Endometrial microvascular endothelial cells (primary cell): Measurements from ENCODE around the gene C6orf141. TPM values are rescaled to one million over a fixed set of nuclear protein-coding genes. Genes with fewer than 3 reads are reported as not detected.

Experiments used
- in situ Hi-C: cut with HindIII; loops from 2 replicates; pipeline ENCODE4 v1.10.0; 2017; ENCODE audit warnings: low sequenced_read_pairs, low pct_unique_long_range_greater_than_20kb; ENCODE audit errors: inconsistent ontology term
- total RNA-seq: library from RNA; depleted of rRNA; stranded (reverse); fragments of >200 nt; gene quantifications from one replicate; pipeline ENCODE4 v1.2.3, GENCODE V29; 2015; ENCODE audit errors: inconsistent ontology term

The C6orf141 gene
- total RNA-seq, 1 donor from 2014 or later = 3.6 TPM

DNA sequence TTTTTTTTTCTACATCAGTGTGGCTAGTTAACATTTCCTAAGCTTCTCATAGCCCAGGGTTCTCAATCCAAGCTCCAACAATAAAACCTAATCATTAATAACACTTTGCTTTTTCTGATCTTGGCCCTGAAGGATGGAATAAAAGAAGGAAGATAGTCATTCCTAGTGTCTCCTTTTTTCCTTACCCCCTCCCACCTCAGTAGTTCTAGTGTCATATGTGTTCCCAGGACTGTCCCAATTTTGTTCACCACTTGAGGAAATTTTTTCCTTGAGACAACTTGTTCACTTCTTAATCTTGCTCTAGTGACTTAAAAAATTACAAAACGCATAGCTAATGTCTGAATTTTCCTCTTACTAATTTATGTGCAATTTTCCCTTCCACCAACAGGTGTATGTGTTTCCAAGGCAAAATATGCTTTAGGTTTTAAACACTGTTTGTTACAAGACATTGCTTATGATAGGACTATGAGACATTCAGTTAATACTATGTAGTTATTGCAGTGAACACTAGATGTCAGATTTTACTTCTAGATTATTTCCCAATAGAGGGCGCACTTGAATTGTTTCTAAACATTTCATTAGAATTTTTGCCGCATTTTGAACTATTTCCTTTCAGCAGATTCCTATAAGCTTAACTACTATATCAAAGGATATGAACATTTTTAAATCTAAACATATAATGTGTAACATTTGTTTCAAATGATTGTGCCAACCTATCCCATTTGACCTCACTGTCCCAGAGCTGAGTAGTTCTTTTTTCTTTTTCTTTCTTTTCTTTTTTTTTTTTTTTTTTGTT, 18.5 kb upstream of the C6orf141 start:
- in situ Hi-C loops = no loop called here

DNA sequence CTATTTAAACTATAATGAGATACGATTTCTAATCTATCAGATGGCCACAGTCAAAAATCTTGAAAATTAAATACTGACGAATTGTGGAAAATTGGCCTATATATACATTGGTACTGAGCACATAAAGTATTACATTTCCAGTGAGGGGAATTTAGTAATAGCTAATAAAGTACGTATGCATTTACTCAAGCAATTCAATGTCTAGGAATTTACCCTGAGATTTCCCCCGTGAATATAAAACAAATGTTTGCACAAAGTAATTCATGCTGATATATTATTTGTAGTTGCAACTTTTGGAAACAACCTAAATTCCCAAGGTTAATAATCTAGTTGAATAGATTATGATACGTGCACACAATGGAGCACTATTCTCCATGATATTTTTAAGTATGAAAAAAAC, 14.7 kb upstream of the C6orf141 start:
- in situ Hi-C loops = no loop called here

DNA sequence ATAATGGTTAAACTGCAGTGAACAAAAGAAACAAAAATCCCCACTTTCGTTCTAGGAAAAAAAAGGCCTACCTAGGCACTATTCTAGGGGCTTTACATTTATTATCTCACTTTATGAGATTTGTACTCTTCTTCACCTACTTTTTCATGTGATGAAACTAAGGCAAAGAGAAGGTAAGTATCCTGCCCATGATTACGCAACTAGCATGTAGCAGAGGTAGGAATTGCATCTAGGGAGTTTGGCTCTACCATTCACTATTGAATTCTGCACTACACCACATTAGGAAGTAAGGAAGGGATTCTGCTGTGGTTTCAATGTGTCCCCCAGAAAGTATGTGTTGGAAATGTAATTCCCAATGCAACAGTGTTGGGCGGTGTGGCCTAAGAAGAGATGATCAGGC, 11.4 kb upstream of the C6orf141 start:
- in situ Hi-C loops = no loop called here

DNA sequence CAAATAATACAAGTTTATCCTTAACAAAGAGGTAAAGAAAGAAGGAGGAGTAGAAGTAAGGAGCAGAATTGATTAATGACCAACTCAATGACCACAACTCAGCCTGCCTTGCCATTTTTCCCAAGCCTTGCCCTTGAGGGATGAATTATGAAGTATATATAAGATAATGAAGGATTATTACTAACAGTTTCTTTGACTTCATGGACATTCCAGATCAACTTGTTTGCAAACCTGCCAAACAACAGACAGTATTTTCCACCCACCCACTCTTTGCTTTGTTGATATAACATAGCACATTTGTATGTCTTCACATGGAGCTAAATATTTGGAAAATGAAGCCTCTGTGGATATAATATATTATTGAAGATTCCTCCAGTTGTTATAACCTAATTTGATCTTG, 9.9 kb upstream of the C6orf141 start:
- in situ Hi-C loops = no loop called here

DNA sequence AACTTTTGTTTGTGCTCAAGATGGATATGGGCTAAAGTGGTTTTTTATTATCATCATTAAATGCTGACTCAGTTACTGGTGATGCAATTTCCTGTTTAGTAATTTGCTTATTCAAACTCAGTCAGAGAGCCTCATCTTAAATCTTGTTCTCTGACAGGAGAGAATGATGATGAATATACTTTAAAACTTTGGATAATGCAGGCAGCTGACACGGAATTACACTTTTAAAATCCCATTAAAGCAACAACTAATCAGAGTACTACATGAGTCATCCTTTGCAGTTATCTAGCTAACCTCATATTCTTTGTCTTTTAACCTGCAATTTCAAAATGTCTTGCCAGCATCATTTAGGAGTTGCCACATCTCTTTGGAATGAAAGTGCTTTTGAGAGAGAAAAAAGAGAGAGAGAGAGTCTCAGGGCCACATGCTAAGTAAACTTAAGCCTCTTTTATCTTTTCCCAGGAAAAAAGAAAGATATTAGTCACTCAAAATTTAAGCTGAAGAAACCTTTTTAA, 9.2 kb upstream of the C6orf141 start:
- in situ Hi-C loops = no loop called here

DNA sequence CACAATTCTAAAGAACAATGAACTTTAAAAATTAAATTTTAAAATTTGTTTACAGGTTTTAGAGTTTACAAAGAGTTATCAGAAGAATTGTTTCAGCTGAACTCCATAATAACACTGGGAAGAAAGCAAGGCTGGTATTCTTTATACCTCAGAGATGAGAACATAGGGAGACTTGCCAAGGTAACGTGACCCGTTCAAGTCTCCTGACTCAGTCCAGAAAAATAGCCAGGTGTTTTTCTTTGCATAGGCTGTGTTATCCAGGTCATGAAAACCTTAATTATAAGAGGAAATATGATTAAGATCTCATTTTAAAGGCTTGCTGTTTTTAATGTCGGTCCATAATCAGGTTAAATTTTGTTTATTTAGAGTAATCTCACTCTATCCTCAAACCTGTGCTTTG, 8.5 kb upstream of the C6orf141 start:
- in situ Hi-C loops = no loop called here

DNA sequence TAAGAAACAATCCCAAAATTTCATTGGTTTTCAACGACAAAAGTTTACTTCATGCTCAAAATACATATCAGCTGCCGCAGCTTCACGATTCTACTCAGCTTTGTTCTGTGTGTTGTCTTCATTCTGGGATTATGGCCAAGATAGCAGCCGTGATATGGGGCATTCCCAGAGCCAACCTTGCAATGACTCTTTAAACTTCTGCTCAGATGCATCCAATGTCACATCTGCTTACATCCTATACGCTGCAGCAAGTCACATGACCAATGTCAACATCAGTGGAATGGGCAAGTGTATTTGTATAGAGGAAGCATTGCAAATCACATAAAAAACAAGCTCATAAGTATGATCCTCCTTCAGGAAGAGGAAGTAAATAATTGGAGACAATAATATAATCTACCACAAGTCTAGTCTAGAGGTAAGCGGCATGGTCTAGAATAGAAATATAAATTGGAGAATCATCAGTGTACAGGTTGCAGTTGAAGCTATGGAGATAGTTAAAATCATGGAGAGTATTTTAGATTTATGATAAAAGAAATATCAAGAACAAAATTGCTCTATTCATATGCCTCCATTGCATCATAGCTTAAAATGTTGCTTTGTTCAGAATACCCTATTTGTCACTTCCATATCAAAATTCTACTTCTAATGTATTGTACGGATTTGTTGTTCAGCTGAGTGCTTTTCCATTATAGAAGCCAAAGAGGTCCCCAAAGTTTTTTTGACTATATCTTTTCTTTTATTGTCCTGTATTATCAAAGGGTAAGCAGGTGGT, 7.2 kb upstream of the C6orf141 start:
- in situ Hi-C loops = no loop called here

DNA sequence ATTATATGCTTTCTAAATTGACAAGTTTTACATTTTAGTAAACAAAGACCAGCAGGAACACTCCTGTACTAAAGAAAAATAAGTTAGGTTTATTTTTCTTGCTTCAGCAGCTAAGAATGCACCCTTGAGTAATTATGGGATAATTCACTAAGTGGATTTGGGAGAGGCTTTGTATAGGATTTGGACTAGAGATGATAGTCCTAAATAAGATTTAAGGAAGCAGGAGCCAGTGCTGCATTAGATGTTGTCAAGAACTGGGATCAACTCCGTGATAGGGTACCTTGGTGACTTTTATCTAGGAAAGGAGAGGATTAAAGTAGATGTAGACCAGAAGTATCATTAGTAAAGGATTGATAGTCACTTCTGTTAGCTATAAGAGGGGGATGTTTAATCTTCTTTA, 4.1 kb upstream of the C6orf141 start:
- in situ Hi-C loops = no loop called here

DNA sequence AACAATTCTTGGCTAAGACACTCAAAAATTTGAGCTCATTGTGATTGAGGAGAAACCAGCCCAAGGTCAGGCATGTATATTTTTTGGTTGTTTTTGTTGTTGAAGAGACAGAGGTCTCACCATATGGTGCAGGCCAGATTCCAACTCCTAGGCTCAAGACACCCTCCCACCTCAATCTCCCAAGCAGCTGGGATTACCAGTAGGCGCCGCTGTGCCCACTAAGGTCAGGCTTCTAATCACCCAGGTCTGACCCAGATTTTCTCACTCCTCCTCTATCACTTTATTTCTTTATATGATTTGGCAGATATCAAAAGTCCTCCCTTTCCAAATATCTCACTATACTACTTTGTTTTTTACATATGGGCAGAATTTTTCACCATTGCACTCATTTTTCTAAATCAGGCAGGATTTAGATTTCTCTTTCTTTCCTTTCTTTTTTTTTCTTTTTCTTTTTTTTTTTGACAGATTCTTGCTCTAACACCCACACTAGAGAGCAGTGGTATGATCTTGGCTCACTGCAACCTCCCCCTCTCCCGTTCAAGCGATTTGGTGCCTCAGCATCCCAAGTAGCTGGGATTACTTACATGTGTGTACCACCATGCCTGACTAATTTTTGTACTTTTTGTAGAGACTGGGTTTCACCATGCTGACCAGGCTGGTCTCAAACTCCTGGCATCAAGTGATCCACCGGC, 1.7 kb upstream of the C6orf141 start:
- in situ Hi-C loops = no loop called here

DNA sequence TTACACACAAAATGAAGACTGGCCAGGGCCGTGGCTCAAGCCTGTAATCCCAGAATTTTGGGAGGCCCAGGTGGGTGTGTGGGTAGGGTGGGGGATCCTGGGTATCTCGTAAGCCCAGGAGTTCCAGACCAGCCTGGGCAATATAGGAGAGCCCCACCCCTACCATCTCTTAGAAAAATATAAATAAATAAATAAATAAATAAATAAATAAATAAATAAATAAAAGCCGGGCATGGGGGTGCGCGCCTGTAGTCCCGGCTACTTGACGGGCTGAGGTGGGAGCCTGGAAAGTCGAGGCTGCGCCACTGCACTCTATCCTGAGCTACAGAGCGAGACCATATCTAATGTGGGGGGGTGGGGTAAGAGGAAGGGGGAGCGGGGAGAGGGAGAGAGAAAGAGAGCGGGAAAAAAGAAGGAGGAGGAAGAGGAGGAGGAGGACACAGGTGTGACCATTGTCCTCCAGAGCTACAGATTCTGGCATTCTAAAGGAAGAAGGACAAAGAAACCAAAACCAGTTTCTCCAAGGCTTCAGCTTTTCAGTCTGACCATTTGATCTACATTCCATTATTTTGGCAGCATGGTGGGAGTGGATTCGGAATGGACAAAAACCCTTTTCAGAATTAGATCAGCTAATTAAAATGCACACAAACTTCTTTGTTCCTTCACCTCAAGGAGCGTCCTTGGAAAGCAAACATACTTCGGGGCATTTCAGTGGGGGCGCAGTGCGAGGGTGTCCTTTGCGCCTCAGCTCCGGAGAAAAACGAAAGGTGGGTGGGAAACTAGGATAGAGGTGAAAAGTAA, 577 bp upstream of the C6orf141 start:
- in situ Hi-C loops = loop anchor here (25.0 kb wide), 1 partner anchor 88 kb away; the partner anchor contains the start of genes CENPQ and MMUT

DNA sequence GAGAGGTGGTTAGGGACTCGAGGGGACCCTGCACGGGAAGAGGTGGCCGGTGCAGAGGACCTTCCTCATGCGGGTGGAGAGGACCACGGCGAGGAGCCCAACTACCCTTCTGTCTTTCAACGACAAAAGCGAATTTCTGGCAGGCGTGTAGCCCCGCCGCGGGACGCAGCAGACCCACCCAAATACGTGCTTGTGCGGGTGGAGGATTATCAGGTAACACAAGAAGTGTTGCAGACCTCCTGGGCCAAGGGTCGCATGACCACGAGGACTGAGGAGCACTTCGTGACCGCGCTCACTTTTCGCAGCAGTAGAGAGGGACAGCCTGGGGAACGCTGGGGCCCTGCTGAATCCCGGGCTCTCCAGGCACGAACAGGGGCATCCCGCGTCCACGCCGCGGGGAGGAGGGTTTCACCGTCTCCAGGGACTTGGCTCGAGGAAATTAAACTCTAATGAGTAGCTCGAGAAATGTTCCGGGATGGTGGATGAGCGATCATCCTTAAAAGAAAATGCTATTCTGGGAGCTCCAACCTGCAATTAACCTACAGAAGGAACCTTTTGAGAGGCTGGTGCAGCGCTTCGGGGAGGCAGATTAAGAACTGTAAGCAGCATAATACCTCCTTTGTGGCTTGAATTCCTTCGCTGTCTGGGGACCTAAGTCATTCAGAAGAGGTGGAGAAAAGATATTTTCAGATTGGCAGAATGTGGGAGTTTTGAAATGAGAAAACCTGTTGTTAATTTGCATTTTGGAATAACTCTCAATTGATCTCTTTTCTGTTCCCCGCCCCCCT, 804 bp downstream of the C6orf141 start:
- in situ Hi-C loops = loop anchor here (25.0 kb wide), 1 partner anchor 89 kb away; the partner anchor contains the start of genes CENPQ and MMUT

DNA sequence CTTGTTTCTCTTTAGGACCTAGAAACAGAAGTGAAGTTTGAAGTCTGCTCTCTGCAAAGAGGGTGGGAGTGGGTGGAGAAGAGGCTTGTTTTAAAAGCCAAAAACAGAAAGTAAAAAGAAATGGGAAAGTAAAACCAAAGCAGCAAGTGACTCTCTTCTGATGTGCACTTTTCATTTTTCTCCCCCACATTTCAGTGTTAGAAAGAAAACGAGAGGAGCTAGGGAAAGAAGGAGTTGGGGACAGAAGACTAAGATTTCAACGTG, 1.3 kb downstream of the C6orf141 start:
- in situ Hi-C loops = loop anchor here (25.0 kb wide), 1 partner anchor 89 kb away; the partner anchor contains the start of genes CENPQ and MMUT

DNA sequence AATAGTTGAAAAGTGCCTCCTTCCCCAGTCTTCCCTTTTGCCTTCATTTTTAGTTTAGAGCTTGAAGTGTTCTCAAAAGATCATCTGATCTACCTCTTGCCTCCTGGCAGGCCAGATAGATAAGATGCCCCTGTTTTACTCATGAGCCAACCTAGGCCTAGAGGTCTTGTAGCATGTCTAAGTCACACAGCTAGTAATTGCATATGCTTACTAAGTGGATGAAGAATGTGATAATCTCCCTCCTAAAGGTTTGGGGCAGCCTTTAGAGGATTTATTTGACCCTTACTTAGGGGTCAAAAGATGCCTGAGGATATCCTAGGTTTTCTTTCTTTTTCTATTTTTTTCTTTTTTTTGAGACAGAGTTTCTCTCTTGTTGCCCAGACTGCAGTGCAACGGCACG, 2.1 kb downstream of the C6orf141 start:
- in situ Hi-C loops = loop anchor here (25.0 kb wide), 1 partner anchor 90 kb away; the partner anchor contains the start of genes CENPQ and MMUT

DNA sequence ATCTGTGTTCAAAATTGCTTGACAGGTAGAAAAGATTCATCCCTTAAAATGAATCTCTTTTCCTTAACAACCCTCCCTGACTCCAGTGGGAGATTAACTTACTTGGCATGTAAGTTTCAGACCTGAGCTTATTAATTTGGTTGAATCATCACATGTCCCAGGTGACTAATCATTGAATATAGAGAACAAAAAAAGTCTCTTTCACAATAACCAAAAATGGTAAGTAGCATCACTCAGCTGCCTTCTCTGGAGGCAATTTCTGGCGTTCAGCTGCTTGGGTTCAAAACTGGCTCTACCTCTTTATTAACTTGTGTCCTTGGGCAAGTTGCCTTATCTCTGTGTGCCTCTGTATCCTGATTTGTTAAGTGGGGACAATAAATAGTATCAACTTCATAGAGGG, 2.9 kb downstream of the C6orf141 start:
- in situ Hi-C loops = loop anchor here (25.0 kb wide), 1 partner anchor 91 kb away; the partner anchor contains the start of genes CENPQ and MMUT

DNA sequence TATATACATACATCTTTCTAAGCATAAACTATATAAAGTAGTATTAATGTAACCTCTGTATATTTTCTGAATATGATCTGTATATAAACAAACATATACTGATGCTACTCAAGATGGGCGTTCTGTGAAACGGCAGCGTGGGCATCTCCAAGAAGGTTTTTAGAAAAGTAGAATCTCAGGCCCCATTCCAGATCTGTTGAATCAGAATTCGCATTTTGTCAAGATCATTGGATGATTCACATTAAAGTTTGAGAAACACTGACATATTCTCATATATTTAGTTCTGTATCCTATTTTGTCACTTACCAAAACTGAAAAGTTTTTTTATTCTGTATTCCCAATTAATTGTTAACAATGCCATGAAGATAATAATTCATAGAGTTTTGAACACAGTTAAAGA, 5.5 kb downstream of the C6orf141 start:
- in situ Hi-C loops = loop anchor here (25.0 kb wide), 1 partner anchor 94 kb away; the partner anchor contains the start of genes CENPQ and MMUT

DNA sequence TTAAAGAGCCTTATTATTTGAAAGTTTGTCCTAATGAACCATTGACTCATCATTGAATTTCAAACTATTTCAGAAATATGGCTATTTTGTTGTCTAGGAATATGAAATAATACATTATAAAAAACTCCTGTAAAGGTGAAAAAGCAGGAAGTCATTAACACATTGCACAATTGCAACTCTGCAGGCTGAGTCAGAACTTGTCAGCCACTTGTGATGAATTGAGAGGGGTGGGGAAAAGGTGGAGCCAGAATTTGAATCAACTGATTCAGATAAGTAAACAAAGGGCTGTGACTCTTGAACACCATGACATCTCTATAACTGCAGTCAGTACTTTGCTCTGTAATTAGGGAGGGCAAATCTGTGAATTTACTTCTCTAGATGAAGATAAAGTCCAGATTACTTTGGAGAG, 6.0 kb downstream of the C6orf141 start:
- in situ Hi-C loops = loop anchor here (25.0 kb wide), 1 partner anchor 94 kb away; the partner anchor contains the start of genes CENPQ and MMUT

DNA sequence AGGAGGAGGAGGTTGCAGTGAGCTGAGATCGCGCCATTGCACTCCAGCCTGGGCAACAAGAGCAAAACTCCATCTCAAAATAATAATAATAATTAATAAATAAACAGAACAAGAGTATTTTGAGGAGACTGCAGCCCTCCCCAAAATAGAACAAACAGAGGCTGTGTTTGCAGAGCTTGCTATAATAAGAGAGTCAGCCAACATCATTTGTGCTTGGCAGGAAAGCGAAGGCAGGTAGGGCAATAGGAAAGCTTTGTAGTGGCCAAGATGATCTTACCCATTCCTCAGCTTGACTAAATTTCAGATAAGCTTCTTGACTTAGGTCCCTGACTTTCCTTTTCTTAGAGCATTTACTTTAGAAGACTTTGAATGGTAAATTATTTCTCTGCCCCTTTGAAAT, 6.7 kb downstream of the C6orf141 start:
- in situ Hi-C loops = loop anchor here (25.0 kb wide), 1 partner anchor 95 kb away; the partner anchor contains the start of genes CENPQ and MMUT

DNA sequence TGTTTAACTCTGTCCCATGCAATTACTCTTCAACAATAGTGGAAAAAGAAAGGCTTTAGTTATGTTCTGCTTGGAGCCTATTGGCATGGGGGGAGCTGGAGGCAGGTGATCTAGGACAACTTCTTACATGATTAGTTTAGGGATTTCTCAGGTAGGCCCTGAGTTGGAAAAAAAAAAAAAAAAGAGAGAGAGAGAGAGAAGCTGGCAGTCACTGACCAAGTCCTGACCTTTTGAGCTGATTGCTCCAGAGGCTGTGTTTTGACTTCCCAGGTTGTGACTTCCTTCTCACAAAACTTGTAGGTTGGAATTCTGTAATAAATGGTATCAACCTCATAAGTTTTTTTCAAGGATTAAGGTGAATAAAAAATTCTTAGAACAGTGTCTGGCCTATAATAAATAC, 7.8 kb downstream of the C6orf141 start:
- in situ Hi-C loops = loop anchor here (25.0 kb wide), 1 partner anchor 96 kb away; the partner anchor contains the start of genes CENPQ and MMUT
